Erythroblast (primary cell): ENCODE results near the gene DNMT3B.

Source experiments
- GATA1 ChIP-seq: IDR thresholded peaks from 2 replicates; pipeline ENCODE4 v1.6.1; 2011; ENCODE audit warnings: low read depth, mild to moderate bottlenecking, control low read depth, low read length, moderate library complexity
- POLR2A ChIP-seq: IDR thresholded peaks from 2 replicates; pipeline ENCODE4 v1.6.1; 2011; ENCODE audit warnings: mild to moderate bottlenecking, low read length

GRCh38 chr20:32780278-32780677, 18.1 kb downstream of the DNMT3B start:
- TF ChIP-seq POLR2A: no peak
- TF ChIP-seq GATA1: no peak
